WTC11 (cell line): Measurements from ENCODE around the gene CYRIA.

Source experiments
- ATF3 ChIP-seq: sonication (generic); formaldehyde crosslinking; conservative IDR thresholded peaks from 2 replicates; pipeline ENCODE4 v1.8.1; 2022; ENCODE audit warnings: mild to moderate bottlenecking, missing genetic modification reagents
- CTCF ChIP-seq: fragments of 200-600 bp; IDR thresholded peaks from 2 replicates; pipeline ENCODE4 v1.8.0; 2022; ENCODE audit warnings: antibody characterized with exemption
- E2F1 ChIP-seq: sonication (generic); formaldehyde crosslinking; IDR thresholded peaks from 2 replicates; pipeline ENCODE4 v1.8.0; 2022; ENCODE audit warnings: mild to moderate bottlenecking, missing genetic modification reagents
- E2F5 ChIP-seq: sonication (generic); formaldehyde crosslinking; IDR thresholded peaks from 2 replicates; pipeline ENCODE4 v1.8.1; 2022; ENCODE audit warnings: mild to moderate bottlenecking, moderate library complexity, missing genetic modification reagents
- FOXK1 ChIP-seq: sonication (generic); formaldehyde crosslinking; IDR thresholded peaks from 2 replicates; pipeline ENCODE4 v1.8.0; 2022; ENCODE audit warnings: mild to moderate bottlenecking, moderate library complexity, missing genetic modification reagents
- JUN ChIP-seq: sonication (generic); formaldehyde crosslinking; IDR thresholded peaks from 2 replicates; pipeline ENCODE4 v1.8.0; 2023; ENCODE audit warnings: mild to moderate bottlenecking, missing genetic modification reagents
- NFE2L1 ChIP-seq: sonication (generic); formaldehyde crosslinking; IDR thresholded peaks from 2 replicates; pipeline ENCODE4 v1.8.1; 2023; ENCODE audit warnings: missing genetic modification reagents
- PREB ChIP-seq: sonication (generic); formaldehyde crosslinking; IDR thresholded peaks from 2 replicates; pipeline ENCODE4 v1.8.1; 2022; ENCODE audit warnings: mild to moderate bottlenecking, missing genetic modification reagents, moderate library complexity, borderline replicate concordance
- RELA ChIP-seq: sonication (generic); formaldehyde crosslinking; IDR thresholded peaks from 2 replicates; pipeline ENCODE4 v1.8.1; 2022; ENCODE audit warnings: missing genetic modification reagents, mild to moderate bottlenecking, borderline replicate concordance

DNA sequence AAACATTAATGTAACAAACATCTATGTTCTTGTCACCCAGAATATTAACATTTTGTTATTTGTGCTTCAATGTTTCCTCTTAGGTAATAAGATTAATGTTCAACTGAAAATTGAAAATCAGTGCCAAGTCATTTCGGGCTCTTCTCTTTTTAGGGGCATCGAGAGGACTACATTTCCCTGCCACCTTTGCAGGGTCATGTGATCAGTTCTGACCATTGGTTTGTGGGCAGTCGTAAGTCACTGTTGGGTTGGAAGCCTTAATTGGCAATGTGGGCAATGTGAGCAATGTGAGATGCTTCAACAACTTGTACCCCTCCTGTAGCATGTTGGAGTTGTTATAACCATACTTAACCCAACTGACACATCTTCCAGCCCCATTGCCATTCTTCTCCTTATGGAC, 10.1 kb upstream of the CYRIA start:
- TF ChIP-seq JUN (CRISPR knock-in tag) (no peak), NFE2L1 (no peak), E2F1 (CRISPR knock-in tag) (no peak), FOXK1 (no peak), CTCF (no peak), ATF3 (CRISPR knock-in tag) (no peak), E2F5 (CRISPR knock-in tag) (no peak), PREB (CRISPR knock-in tag) (no peak), RELA (CRISPR knock-in tag) (no peak)
